Raji (cell line): Measurements from ENCODE around the gene RB1.
A peak's percentile ranks its signal among the peaks of the same experiment; 100 is the strongest.

Source experiments
- POLR2A ChIP-seq: IDR thresholded peaks from 2 replicates; pipeline ENCODE4 v1.6.1; 2011; ENCODE audit warnings: low read depth, low read length, control low read depth; ENCODE audit not compliant: insufficient read depth

The RB1 gene

DNA sequence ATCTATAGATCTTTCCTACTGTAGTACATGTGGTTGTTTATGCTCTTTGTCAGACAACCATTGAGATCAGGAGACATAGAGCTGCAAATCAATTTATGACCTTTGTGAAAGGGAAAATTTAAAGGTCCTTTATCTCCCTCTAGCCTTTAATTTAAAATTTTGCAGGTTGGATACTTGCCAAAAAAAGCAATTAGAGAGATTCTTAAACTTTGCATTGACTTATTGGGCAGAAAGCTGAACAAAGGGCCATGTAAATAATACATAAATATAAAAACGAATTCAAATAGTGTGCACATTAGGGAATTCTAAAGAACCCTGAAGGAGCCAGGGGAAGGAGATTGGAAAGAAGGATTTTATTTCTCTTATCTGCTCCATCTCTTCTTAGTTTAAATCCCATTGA lies 22.0 kb upstream of the RB1 start:
- TF ChIP-seq POLR2A: no peak

DNA sequence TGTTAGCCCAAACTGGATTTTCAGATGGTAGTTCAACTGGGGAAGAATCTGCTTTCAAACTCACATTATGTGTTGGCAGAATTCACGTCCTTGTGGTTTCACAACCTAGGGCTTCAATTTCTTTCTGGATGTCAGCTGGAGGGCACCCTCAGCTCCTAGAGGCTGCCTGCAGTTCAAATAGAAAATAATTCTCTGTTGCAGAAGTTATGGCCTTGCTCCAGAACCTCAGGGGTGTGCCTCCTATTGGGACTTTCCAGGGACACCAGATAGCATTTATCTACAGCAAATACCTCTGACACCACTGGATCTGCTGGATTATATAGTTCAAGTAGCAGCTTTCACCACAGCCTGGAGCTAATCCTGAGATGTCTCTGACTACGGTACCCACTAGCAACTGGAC lies 11.8 kb upstream of the RB1 start:
- no peak for TF ChIP-seq POLR2A

DNA sequence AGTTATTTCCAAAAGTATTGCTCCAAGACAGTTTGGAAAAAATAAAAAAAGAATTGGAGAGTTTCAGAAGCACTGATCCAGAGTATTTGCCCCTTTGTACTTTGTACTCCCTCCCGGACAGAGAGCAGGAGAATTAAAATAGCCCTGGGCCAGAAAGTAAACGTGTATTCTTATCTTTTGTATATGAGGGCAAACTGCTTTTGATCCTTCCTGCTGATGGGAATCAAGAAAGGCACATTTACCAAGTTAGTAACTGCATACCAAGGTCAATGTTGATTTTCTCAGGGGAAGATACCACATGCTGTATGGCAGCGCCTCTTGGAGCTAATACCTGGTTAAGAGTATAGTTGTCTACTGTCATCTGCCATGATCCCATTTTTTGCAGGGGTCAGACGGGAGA lies 10.9 kb upstream of the RB1 start:
- TF ChIP-seq POLR2A: no peak

DNA sequence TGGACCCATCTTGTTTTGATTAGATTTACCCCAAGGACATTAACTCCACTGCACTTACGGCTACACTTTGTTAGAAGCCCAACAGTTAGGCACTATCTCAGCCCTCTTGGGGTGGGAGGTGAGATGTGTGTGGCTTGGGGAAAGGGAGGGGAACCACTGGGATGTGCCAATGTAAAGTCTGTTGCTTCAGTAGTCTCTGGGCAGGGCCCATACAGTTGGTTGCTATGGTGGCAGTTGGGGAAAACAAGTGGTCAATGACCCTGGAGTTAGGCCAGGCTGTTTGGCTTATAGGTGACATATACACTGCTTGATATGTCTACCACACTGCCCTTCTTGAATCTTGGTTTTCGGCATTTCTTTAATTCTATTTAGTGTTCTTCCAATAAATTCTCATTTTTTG lies 8.9 kb upstream of the RB1 start:
- no peak for TF ChIP-seq POLR2A

DNA sequence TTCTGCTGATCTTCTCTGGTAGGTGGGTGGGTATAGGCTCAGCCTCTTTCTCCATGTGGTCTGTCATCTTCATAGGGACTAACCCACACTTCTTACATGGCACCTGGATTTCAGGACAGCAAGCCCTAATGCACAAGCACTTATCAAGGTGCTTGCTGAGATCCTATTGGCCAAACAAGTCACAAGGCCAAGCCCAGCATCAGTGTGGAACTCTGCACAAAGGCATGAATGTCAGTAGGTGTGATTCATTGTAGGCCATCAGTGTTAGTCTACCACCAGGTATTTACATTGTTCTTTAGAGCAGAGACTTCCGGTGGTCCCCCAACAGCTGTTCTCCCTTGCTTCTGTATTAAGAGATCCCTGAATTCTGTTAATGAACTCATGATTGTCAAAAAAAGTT lies 8.3 kb upstream of the RB1 start:
- no peak for TF ChIP-seq POLR2A

DNA sequence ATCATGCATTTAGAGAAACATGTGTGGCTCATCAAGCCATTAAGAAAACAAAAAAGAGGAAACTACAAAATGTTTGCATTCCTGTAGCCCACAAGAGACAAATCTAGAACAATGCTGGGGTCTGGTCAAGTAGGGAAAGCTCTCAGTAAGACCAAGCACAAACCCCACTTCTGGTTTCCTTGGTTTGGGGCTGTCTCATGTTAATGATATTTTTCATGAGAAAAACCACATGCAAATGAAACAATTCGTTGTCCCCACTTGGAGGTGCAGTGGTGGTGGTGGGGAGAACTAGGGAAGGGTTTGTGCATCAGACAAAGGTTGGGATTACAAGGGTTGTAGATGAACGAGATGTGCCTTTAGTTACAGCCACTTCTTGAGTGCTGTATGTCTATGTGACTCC lies 7.0 kb upstream of the RB1 start:
- no peak for TF ChIP-seq POLR2A

DNA sequence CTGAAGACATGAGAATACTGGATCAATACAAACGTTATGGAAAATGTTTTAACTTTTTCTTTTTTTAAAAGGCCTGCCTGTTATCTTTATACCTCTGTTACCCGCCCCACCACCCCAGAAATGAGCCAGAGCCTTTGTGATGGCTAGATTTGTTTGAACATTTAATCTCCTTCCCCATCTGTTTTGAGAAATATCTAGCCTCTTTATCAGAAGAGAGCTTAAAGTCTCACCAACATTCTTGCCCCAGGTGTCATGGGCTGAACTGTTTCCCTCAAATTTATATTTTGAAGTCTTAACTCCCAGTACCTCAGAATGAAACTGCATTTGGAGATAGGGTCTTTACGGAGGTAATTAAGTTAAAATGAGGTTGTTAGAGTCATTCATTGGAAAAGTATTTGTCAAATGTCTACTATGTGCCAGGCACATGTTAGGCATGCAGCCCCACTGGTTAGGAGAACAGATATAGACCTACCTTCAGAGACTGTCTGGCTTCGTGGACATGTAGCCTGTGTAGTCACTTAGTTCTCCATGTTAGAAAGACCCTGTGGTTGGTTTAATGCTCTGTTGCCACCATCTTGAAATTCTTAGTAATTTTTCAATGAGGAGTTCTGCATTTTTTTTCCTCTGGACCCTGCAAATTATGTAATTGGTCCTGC lies 6.3 kb upstream of the RB1 start:
- TF ChIP-seq POLR2A: no peak

DNA sequence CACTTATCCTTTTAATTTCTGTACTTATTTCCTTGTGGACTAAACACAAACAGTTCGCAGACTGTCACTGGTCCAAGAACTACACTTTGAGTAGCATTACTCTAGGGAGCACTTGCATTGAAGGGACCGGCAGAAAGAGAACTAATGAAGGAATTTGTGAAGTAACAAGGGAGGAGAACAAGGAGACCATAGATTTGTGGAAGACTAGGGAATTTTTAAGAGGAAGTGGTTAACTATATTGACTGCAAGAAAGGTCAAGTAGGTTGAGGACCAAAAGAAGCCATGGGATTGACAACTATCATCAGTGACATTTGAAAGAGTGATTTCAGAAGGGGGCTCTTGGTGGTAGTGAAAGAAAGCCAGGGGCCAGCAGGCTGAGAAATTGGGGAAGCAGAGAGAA lies 4.0 kb upstream of the RB1 start:
- no peak for TF ChIP-seq POLR2A

DNA sequence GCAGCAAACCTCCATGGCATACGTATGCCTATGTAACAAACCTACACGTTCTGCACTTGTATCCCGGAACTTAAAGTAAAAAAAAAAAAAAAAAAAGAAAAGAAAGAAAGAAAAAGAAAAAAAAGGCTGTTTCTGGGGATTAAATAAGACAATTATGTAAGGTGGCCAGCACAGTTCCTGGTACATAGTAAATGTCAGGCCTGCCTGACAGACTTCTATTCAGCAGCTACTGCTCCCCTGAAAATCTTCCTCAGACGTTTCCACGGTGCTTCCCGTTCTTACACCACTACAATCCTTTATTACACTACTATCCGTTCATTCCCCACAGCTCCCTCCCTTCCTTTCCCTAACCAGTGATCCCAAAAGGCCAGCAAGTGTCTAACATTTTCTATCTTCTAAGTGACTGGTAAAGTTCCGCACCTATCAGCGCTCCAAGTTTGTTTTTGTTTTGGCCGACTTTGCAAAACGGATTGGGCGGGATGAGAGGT lies 636 bp upstream of the RB1 start:
- no peak for TF ChIP-seq POLR2A

DNA sequence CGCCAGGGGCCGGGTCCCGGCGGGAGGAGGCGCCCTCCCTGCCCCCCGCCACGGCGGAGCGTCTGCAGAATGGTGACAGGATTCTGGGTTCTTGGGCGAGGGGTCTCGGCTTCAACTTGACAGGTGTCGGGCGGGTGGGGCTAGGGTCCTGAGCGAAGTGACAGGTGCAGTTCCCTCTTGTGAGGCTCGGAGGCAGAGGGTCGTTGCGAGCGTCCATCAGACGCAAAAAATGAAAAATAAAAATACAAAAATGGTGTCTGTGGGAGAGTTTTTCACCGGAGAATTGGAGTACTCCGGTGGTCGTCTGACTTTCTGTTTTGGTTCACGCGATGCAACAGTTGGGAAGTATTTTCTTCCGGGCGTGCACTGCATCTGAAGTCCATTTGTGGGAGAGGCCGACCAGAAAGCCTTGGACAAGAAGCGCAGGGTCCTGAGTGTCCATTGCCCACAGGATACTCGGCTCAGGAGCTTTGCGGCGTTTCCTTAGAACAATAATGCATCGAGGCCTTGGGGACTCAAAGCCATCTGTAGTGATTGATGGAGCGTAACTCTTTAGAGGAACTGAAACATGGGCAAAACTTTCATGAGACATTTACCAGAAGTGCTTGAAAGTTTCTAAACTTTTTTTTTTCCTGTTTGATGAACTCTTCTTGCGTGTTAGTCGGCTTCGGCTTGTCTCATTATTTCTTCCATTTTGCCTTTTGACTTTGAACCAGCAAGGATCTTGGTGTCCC lies 759 bp downstream of the RB1 start:
- peak; percentile 46; the same call in 1 of the 2 replicates for TF ChIP-seq POLR2A

DNA sequence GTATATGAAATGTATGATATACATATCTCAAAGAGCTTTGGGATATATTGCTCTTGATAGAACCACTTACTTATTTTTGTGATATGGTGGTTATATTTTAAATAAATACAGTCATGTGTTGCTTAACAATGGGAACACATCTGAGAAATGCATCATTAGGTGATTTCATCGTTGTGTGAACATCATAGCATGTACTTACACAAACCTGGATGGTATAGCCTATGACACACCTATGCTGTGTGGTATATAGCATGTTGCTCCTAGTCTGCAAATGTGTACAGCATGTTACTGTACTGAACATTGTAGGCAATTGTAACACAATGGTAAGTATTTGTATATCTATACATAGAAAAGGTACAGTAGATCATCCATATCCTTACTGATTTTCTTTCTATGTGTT lies 7.7 kb downstream of the RB1 start:
- TF ChIP-seq POLR2A: no peak

DNA sequence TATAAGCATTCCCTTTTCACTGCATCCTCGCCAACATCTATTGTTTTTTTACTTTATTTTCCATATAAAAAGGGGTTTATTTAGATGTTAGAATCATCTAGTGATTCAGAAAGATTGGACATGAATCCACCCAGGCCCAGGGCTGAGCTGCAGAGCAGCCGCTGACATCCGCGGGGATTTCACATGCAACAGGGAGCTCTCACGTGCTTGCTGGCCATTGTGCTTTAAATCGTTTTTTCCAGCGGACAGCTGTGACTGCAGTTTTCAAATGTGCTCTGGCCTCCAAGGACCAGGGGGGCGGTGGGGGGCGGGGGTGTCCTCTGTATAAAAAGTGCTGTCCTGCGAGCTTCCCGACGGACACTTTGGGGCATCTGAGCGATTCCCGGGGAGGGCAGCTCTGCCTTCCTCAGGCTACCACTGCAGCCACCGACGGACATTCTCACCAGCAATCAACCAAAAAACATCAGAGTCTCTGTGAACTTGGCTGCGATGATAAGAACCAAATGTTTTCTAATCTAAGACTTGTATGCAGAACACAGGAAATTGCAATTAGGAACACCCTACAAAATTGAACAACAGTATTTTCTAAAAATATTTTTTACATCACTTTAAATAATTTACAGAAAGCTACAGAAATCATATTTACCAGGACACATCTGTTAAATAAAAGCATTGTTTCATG lies 12.6 kb downstream of the RB1 start:
- no peak for TF ChIP-seq POLR2A

DNA sequence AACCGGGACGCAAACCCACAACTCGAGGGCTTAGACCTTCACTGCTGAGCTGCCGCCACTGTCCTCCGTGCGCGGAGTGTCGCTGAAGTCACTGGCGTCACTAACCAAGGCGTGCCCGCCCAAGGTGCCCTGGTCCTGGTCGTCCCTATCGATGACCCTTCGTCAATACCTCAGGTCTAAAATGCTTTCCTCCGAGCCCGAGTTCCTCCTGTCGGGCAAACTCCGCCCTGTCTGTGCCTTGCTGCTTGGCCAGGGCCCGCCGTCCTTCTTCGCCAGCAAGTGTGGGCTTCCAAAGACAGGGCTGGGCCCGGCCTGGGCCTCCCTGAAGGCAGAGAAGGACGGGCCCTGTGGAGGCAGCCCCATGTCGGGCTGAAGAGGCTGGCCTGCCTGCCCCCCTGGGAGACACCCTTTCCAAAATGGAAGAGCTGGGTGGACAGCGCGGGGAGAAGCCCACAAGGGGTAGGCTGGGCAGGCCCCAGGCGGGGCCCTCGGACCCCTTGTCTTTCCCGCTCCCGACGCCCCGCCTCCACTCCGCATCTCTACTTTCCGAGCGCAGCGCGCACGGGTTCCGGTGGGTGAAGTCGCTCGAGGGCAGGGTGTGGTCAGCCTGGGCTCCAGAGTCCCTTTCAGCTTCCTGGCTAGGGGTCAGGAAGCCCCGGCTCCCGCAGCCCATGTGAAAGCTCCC lies 13.4 kb downstream of the RB1 start:
- TF ChIP-seq POLR2A: no peak

DNA sequence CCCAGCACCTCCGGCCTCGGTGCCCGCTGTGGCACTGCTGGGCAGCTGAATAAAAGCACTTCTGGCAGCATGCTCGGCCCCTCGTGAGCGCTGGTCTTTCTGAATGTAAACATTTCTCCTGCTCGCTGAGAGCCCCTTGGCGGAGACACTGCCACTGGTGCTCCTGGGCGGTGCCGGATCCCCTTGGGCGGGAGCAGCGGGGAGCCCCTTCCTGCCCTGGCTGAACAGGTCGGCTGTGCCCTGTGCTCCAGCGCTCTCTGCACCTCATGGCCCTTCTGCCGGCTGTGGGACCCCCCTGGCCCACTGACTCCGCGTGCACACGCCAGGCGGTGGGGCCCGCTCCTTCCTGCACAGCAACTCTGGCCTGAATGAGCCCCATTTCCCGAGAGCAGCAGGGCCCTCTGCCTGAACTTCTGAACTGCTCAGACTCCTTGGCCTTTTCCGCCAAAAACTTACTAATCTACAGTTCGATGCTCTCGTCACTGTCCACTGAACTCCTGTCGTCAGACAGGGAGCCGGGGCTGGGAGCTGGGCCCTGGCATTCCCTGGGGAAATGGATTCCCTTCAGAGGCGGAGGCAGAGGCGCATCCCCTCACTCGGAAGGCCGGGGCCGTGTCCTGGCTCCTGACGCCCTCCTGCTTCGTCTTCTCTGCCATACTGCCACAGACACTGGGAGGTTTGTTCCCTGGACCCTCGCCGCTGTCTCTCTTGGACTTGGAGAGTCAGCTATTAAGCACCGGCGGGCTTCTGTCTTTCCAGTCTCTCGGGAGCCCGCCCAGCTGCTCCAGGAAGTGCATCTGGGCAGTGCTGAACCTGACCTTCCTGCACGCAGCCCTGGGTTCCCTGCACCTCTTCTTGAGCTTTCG lies 14.2 kb downstream of the RB1 start:
- no peak for TF ChIP-seq POLR2A
